ENCODE data around the gene MICAL2. TPM values are rescaled to one million over a fixed set of nuclear protein-coding genes. Genes with fewer than 3 reads are reported as not detected.

The MICAL2 gene
- total RNA-seq, 4 donors from 2014 or later = 24.7 to 53.7 (median 37.0) TPM

- intact Hi-C loops (cut with DNase I; ENCODE audit: low total_unique reads) = no loop called here
- Histone ChIP-seq H3K27ac (peak overlapping the region in 1 of 4 donors; percentile 3), H3K36me3 (no peaks in the 10 kb centered on the region), H3K4me3 (no peak overlapping the region), H3K27me3 (no peaks in the 10 kb centered on the region), H3K9me3 (no peaks in the 10 kb centered on the region), H3K4me1 (peaks cover 6 to 17% of the 10 kb centered on the region in 2 donors)
- no peak for DNase-seq
- no peak for TF ChIP-seq POLR2A (IDR thresholded peaks at IDR 0.05)
- TF ChIP-seq CTCF (IDR thresholded peaks at IDR 0.05 in 4 of 5, conservative IDR thresholded peaks at IDR 0.05 in 1 of 5) = no peak
- in situ Hi-C loops (cut with MboI; ENCODE audit: low sequenced_read_pairs in 4 of 4) = no loop called here
- peak in 1 of 2 donors; percentile 50 for ATAC-seq
Measured at GRCh38 chr11:12179531-12179930, 69.1 kb downstream of the MICAL2 start.

- peaks cover 6 to 17% of the 10 kb centered on the region in 2 donors for H3K4me1 ChIP-seq
- no peak overlapping the region for H3K27ac ChIP-seq
- DNase-seq (no peak), ATAC-seq (no peak)
- no peaks in the 10 kb centered on the region for H3K27me3 ChIP-seq
- TF ChIP-seq CTCF (IDR thresholded peaks at IDR 0.05 in 4 of 5, conservative IDR thresholded peaks at IDR 0.05 in 1 of 5) (no peak), POLR2A (IDR thresholded peaks at IDR 0.05) (no peak)
- H3K36me3 ChIP-seq = no peaks in the 10 kb centered on the region
- in situ Hi-C loops (cut with MboI; ENCODE audit: low sequenced_read_pairs in 4 of 4) (no loop called here), intact Hi-C loops (cut with DNase I; ENCODE audit: low total_unique reads) (no loop called here)
- H3K4me3 ChIP-seq = no peak overlapping the region
- no peaks in the 10 kb centered on the region for H3K9me3 ChIP-seq
Measured at GRCh38 chr11:12180257-12181205, 70.1 kb downstream of the MICAL2 start.

- no peaks in the 10 kb centered on the region for H3K36me3 ChIP-seq
- peaks cover 6 to 17% of the 10 kb centered on the region in 2 donors for H3K4me1 ChIP-seq
- no peaks in the 10 kb centered on the region for H3K9me3 ChIP-seq
- peak overlapping the region in 3 of 4 donors; percentile 46 to 67 (median 60) for H3K27ac ChIP-seq
- ATAC-seq = no peak
- DNase-seq = no peak
- no peak overlapping the region for H3K4me3 ChIP-seq
- intact Hi-C loops (cut with DNase I; ENCODE audit: low total_unique reads) (no loop called here), in situ Hi-C loops (cut with MboI; ENCODE audit: low sequenced_read_pairs in 4 of 4) (no loop called here)
- no peak for TF ChIP-seq POLR2A (IDR thresholded peaks at IDR 0.05)
- TF ChIP-seq CTCF (IDR thresholded peaks at IDR 0.05 in 4 of 5, conservative IDR thresholded peaks at IDR 0.05 in 1 of 5) = no peak
- no peaks in the 10 kb centered on the region for H3K27me3 ChIP-seq
Measured at GRCh38 chr11:12182302-12182675, 71.9 kb downstream of the MICAL2 start.

- in situ Hi-C loops (cut with MboI; ENCODE audit: low sequenced_read_pairs in 4 of 4) = no loop called here
- ATAC-seq (peak; percentile 36 to 37), DNase-seq (no peak)
- H3K4me1 ChIP-seq = peaks cover 2 to 17% of the 10 kb centered on the region in 2 donors
- H3K4me3 ChIP-seq = no peak overlapping the region
- peak overlapping the region in 3 of 4 donors; percentile 46 to 67 (median 60) for H3K27ac ChIP-seq
- no peaks in the 10 kb centered on the region for H3K9me3 ChIP-seq
- H3K27me3 ChIP-seq = no peaks in the 10 kb centered on the region
- intact Hi-C loops (cut with DNase I; ENCODE audit: low total_unique reads) = no loop called here
- TF ChIP-seq CTCF (IDR thresholded peaks at IDR 0.05 in 4 of 5, conservative IDR thresholded peaks at IDR 0.05 in 1 of 5) (no peak), POLR2A (IDR thresholded peaks at IDR 0.05) (no peak)
- H3K36me3 ChIP-seq = no peaks in the 10 kb centered on the region
Measured at GRCh38 chr11:12182676-12183541, 72.5 kb downstream of the MICAL2 start.

Data from gastrocnemius medialis (tissue), 4 donors.